B cell (primary cell): ENCODE data around the gene RANBP9.

ENCODE experiments used
- CTCF ChIP-seq: fragments of 200-600 bp; IDR thresholded peaks from one replicate; pipeline ENCODE4 v1.8.0; 2022; ENCODE audit warnings: antibody characterized with exemption, mild to moderate bottlenecking
- EZH2 ChIP-seq: IDR thresholded peaks from 2 replicates; pipeline ENCODE4 v1.6.1; 2012; ENCODE audit warnings: borderline replicate concordance, low read depth, mild to moderate bottlenecking, moderate library complexity, low read length; ENCODE audit not compliant: insufficient read depth, poor library complexity, severe bottlenecking

DNA sequence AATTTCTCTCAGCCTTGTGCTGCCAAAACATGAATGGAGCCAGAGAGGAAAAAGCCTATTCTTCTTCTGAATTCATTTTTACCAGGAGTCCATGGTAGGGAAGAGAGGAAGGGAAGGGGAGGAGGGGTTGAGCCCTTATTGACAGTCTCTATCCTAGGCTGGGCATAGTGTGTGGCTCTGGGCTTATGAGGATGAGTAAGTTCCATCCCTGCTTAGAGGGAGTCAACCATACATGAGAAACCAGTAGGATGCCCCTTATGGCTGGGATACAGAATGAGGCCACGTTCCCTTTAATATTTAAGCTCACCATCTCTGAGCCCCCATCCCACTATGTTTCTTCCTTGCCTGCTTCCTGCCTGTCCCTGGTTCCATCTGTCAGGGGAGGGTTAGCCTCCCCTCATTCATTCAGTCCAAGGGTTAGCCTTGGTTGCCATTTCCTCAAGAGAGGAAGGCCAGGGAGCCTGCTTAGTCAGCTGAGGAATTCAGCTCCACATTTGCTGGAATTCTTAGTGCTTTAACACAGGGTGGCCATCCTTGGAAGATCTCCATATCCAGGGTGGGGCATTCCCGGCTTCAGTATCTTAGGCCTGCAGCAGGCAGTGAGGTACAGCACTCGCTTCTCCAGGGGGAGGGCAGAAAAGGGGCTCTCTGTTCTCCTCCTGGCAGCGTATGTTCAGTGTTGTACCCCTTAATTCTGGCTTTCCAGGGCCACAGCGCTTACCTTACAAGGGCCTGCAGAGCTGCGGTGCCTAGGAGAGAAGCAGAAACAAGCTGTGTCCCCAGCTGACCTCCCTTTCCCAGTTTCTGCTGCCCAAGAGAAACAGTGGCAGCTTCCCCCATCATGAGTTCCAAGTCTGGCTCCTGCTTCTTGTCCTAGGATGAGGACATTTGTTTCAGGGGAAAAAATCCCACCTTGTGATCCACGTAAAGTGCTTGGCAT lies 124.8 kb downstream of the RANBP9 start:
- TF ChIP-seq CTCF = no peak
- TF ChIP-seq EZH2 = no peak
